Neural cell (in vitro differentiated cells): ENCODE results near the gene SPAG16.
"Not testable (repeated sequence)": the region's sequence is repeated elsewhere in the genome, so short reads cannot be mapped to it uniquely, and the experiment has no call there.

ENCODE experiments used
- CTCF ChIP-seq: fragments of 450-650 bp; IDR thresholded peaks from 2 replicates; pipeline ENCODE4 v1.5.1; 2014; ENCODE audit warnings: antibody characterized with exemption, mild to moderate bottlenecking, moderate library complexity; ENCODE audit not compliant: poor library complexity, severe bottlenecking
- EP300 ChIP-seq: fragments of 450-650 bp; conservative IDR thresholded peaks from 2 replicates; pipeline ENCODE4 v1.6.1; 2014; ENCODE audit warnings: antibody characterized with exemption, mild to moderate bottlenecking, moderate library complexity; ENCODE audit not compliant: poor library complexity, severe bottlenecking
- EZH2 ChIP-seq: fragments of 200-600, 300-800 bp; shearing (Covaris generic), sonication (generic); IDR thresholded peaks from 2 replicates; pipeline ENCODE4 v1.6.1; 2014; ENCODE audit warnings: antibody characterized with exemption, low read length, borderline replicate concordance, mild to moderate bottlenecking; ENCODE audit not compliant: insufficient read depth, poor library complexity, severe bottlenecking
- MXI1 ChIP-seq: fragments of 450-650 bp; conservative IDR thresholded peaks from 2 replicates; pipeline ENCODE4 v1.6.1; 2014; ENCODE audit warnings: antibody characterized with exemption, mild to moderate bottlenecking; ENCODE audit not compliant: poor library complexity, severe bottlenecking
- POLR2AphosphoS5 ChIP-seq: IDR thresholded peaks from 2 replicates; pipeline ENCODE4 v1.6.1; 2012
- RAD21 ChIP-seq: fragments of 450-650 bp; conservative IDR thresholded peaks from 2 replicates; pipeline ENCODE4 v1.6.1; 2014; ENCODE audit warnings: antibody characterized with exemption, mild to moderate bottlenecking, moderate library complexity
- REST ChIP-seq: IDR thresholded peaks from 2 replicates; pipeline ENCODE4 v1.6.1; 2012; ENCODE audit warnings: borderline replicate concordance
- SMC3 ChIP-seq: fragments of 450-650 bp; conservative IDR thresholded peaks from 2 replicates; pipeline ENCODE4 v1.6.1; 2014; ENCODE audit warnings: antibody characterized with exemption, mild to moderate bottlenecking, moderate library complexity; ENCODE audit not compliant: poor library complexity
- TAF1 ChIP-seq: IDR thresholded peaks from 2 replicates; pipeline ENCODE4 v1.6.1; 2012; ENCODE audit warnings: low read depth

GRCh38 chr2:214062279-214062678 is 778.0 kb downstream of the SPAG16 start:
- TF ChIP-seq EZH2, CTCF, EP300, REST, TAF1, RAD21, POLR2AphosphoS5, MXI1, SMC3: not testable (repeated sequence)
